ENCODE measurements around the gene ST3GAL4.

The ST3GAL4 gene

GRCh38 chr11:126358763-126359160, 3.3 kb downstream of the ST3GAL4 start:
- no peak for TF ChIP-seq TAF1 (IDR thresholded peaks at IDR 0.05; ENCODE audit: borderline replicate concordance, insufficient read depth, low read length)
- TF ChIP-seq POLR2AphosphoS5 (IDR thresholded peaks at IDR 0.05; ENCODE audit: low read depth, low read length) = no peak
- TF ChIP-seq FOXP2 (optimal IDR thresholded peaks at IDR 0.05; ENCODE audit: borderline replicate concordance, extremely low read depth, extremely low read length, insufficient read depth) = no peak
- TF ChIP-seq REST (IDR thresholded peaks at IDR 0.05; ENCODE audit: insufficient read depth in 1 of 2, low read depth in 2 of 2, low read length in 2 of 2) = no peak
- no peak for TF ChIP-seq SIN3A (IDR thresholded peaks at IDR 0.05; ENCODE audit: borderline replicate concordance, insufficient read depth, low read length)

GRCh38 chr11:126359431-126360048, 4.1 kb downstream of the ST3GAL4 start:
- TF ChIP-seq FOXP2 (optimal IDR thresholded peaks at IDR 0.05; ENCODE audit: borderline replicate concordance, extremely low read depth, extremely low read length, insufficient read depth) (peak; percentile 38), POLR2AphosphoS5 (IDR thresholded peaks at IDR 0.05; ENCODE audit: low read depth, low read length) (no peak), SIN3A (IDR thresholded peaks at IDR 0.05; ENCODE audit: borderline replicate concordance, insufficient read depth, low read length) (no peak), TAF1 (IDR thresholded peaks at IDR 0.05; ENCODE audit: borderline replicate concordance, insufficient read depth, low read length) (no peak)

- no peak for TF ChIP-seq SIN3A (IDR thresholded peaks at IDR 0.05; ENCODE audit: borderline replicate concordance, insufficient read depth, low read length)
- TF ChIP-seq POLR2AphosphoS5 (IDR thresholded peaks at IDR 0.05; ENCODE audit: low read depth, low read length) = no peak
- no peak for TF ChIP-seq FOXP2 (optimal IDR thresholded peaks at IDR 0.05; ENCODE audit: borderline replicate concordance, extremely low read depth, extremely low read length, insufficient read depth)
- no peak for TF ChIP-seq TAF1 (IDR thresholded peaks at IDR 0.05; ENCODE audit: borderline replicate concordance, insufficient read depth, low read length)
- TF ChIP-seq REST (IDR thresholded peaks at IDR 0.05; ENCODE audit: insufficient read depth in 1 of 2, low read depth in 2 of 2, low read length in 2 of 2) = no peak
These were observed 4.6 kb downstream of the ST3GAL4 start for GRCh38 chr11:126360049-126360446.

GRCh38 chr11:126361400-126361799, 5.9 kb downstream of the ST3GAL4 start:
- no peak for TF ChIP-seq SIN3A (IDR thresholded peaks at IDR 0.05; ENCODE audit: borderline replicate concordance, insufficient read depth, low read length)
- TF ChIP-seq REST (IDR thresholded peaks at IDR 0.05; ENCODE audit: insufficient read depth in 1 of 2, low read depth in 2 of 2, low read length in 2 of 2) = no peak
- no peak for TF ChIP-seq FOXP2 (optimal IDR thresholded peaks at IDR 0.05; ENCODE audit: borderline replicate concordance, extremely low read depth, extremely low read length, insufficient read depth)
- no peak for TF ChIP-seq POLR2AphosphoS5 (IDR thresholded peaks at IDR 0.05; ENCODE audit: low read depth, low read length)
- TF ChIP-seq TAF1 (IDR thresholded peaks at IDR 0.05; ENCODE audit: borderline replicate concordance, insufficient read depth, low read length) = no peak

- TF ChIP-seq TAF1 (IDR thresholded peaks at IDR 0.05; ENCODE audit: borderline replicate concordance, insufficient read depth, low read length) (no peak), FOXP2 (optimal IDR thresholded peaks at IDR 0.05; ENCODE audit: borderline replicate concordance, extremely low read depth, extremely low read length, insufficient read depth) (no peak), REST (IDR thresholded peaks at IDR 0.05; ENCODE audit: insufficient read depth in 1 of 2, low read depth in 2 of 2, low read length in 2 of 2) (no peak), POLR2AphosphoS5 (IDR thresholded peaks at IDR 0.05; ENCODE audit: low read depth, low read length) (no peak), SIN3A (IDR thresholded peaks at IDR 0.05; ENCODE audit: borderline replicate concordance, insufficient read depth, low read length) (no peak)
These were observed 7.6 kb downstream of the ST3GAL4 start for GRCh38 chr11:126362879-126363655.

All from PFSK-1 (cell line).